Measurements from ENCODE around the gene KLHL22. TPM values are rescaled to one million over a fixed set of nuclear protein-coding genes. Genes with fewer than 3 reads are reported as not detected.

Gene KLHL22
- total and polyA plus RNA-seq, 2 of the 4 experiments (the other 2 are of a cell fraction): 27.1 to 30.1 TPM

DNA sequence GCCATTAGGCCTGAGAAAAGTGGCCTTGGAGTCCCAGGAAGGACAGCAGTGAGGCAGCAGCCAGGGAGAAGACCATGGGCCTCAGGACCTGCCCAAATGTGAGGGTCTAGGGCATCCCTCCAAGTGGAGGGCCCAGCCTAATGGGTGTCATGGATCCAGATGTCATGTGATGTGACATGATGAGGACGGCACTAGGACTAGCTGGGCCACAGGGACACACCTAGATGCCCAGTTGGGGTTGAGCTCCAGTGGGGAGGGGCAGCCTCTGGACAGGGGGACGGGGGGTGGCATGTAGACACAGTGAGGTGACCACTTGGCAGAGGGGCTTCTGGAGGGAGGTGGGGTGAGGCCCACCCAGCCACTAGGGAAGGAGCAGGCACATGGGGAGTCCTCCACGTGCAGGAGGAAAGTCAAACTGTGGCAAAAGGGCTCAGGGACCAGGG, 63.3 kb downstream of the KLHL22 start:
- no CpG with 5 or more reads among the region's 3 CpGs for WGBS, 2 experiments (ENCODE audit: extremely low coverage in 2 of 2, insufficient read length in 1 of 2)
- Histone ChIP-seq H3K56ac (ENCODE audit: extremely low read depth, insufficient read depth, low read length) (no peak overlapping the region), H3K4me1 (ENCODE audit: control insufficient read depth, insufficient read depth, low read length) (peaks cover 18% of the 10 kb centered on the region), H2AFZ (replicated peaks; ENCODE audit: low read length, poor library complexity) (no peak overlapping the region), H3K9me1 (ENCODE audit: insufficient read depth, low read length) (peaks cover 29% of the 10 kb centered on the region), H3K27me3 (ENCODE audit: control insufficient read depth, insufficient read depth, low read length) (no peaks in the 10 kb centered on the region), H3K9ac (ENCODE audit: low read depth, low read length) (no peak overlapping the region), H3K9me3 (ENCODE audit: control insufficient read depth, insufficient read depth, low read length) (no peaks in the 10 kb centered on the region), H4K5ac (ENCODE audit: low read depth, low read length) (no peak overlapping the region), H3K36me3 (ENCODE audit: control insufficient read depth, insufficient read depth, low read length) (peaks cover 33% of the 10 kb centered on the region), H3K4me2 (ENCODE audit: low read depth, low read length) (no peak overlapping the region), H3K79me1 (ENCODE audit: low read depth in 1 of 2, low read length in 2 of 2) (peaks cover 13 to 85% of the 10 kb centered on the region in 2 experiments; a peak in 3 of 4 replicates), H3K14ac (replicated peaks; ENCODE audit: low read depth, low read length) (no peak overlapping the region), H3K4me3 (ENCODE audit: insufficient read depth, low read depth, low read length) (no peak overlapping the region), H2BK20ac (ENCODE audit: low read depth, low read length) (no peak overlapping the region), H2AK9ac (replicated peaks; ENCODE audit: low read depth, low read length, poor library complexity) (peak overlapping the region; percentile 70), H4K8ac (ENCODE audit: low read depth in 2 of 2, low read length in 2 of 2) (no peak overlapping the region), H3K18ac (ENCODE audit: low read depth, low read length) (no peak overlapping the region), H2BK120ac (ENCODE audit: low read depth, low read length) (no peak overlapping the region), H2BK5ac (ENCODE audit: low read depth, low read length, poor library complexity, severe bottlenecking) (no peak overlapping the region), H3K4ac (ENCODE audit: low read depth, low read length) (no peak overlapping the region), H3K27ac (ENCODE audit: insufficient read depth, low read length) (no peak overlapping the region), H4K91ac (ENCODE audit: insufficient read depth, low read depth, low read length) (no peak overlapping the region), H2BK15ac (ENCODE audit: low read depth, low read length) (no peak overlapping the region), H3K23ac (ENCODE audit: low read depth, low read length) (no peak overlapping the region), H4K20me1 (ENCODE audit: insufficient read depth, low read length) (peaks cover 87% of the 10 kb centered on the region), H2AK5ac (ENCODE audit: low read depth, low read length) (peak overlapping the region; percentile 26; the same call in 1 of the 2 replicates)
- no peak for ATAC-seq (ENCODE audit: low read depth)
- no TSS peak for BruUV-seq (replicated peaks)
- POLR2A ChIA-PET (ENCODE audit: unreplicated experiment): no interaction called here
- in situ Hi-C loops (cut with MboI; ENCODE audit: low sequenced_read_pairs): no loop called here
- intact Hi-C loops (cut with micrococcal nuclease): no loop called here
- TF ChIP-seq CEBPB (IDR thresholded peaks at IDR 0.05; ENCODE audit: low read depth, low read length) (no peak), BHLHE40 (IDR thresholded peaks at IDR 0.05; ENCODE audit: low read depth, low read length) (no peak), CHD1 (IDR thresholded peaks at IDR 0.05; ENCODE audit: low read depth, low read length) (no peak), RAD21 (IDR thresholded peaks at IDR 0.05; ENCODE audit: low read length) (no peak), POLR2A (IDR thresholded peaks at IDR 0.05; ENCODE audit: low read depth, low read length) (no peak)
- TF ChIP-seq, protein P1, sequence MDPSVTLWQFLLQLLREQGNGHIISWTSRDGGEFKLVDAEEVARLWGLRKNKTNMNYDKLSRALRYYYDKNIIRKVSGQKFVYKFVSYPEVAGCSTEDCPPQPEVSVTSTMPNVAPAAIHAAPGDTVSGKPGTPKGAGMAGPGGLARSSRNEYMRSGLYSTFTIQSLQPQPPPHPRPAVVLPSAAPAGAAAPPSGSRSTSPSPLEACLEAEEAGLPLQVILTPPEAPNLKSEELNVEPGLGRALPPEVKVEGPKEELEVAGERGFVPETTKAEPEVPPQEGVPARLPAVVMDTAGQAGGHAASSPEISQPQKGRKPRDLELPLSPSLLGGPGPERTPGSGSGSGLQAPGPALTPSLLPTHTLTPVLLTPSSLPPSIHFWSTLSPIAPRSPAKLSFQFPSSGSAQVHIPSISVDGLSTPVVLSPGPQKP (IDR thresholded peaks at IDR 0.05; ENCODE audit: borderline replicate concordance, low read depth, low read length): no peak
- dilution Hi-C loops (cut with HindIII; ENCODE audit: low sequenced_read_pairs, unreplicated experiment): no loop called here
- DNase-seq: no peak
- CTCF ChIA-PET: no interaction called here

All from IMR-90 (cell line).